ENCODE results near the gene COQ2. TPM values are rescaled to one million over a fixed set of nuclear protein-coding genes. Genes with fewer than 3 reads are reported as not detected.

The COQ2 gene
- total RNA-seq, 6 donors from 2014 or later, result 8.8 to 18.8 (median 15.1) TPM

GRCh38 chr4:83316459-83317165 is 32.0 kb upstream of the COQ2 start:
- no peaks in the 10 kb centered on the region for H3K27me3 ChIP-seq
- ATAC-seq (ENCODE audit: low FRiP score in 2 of 2) (peak; percentile 65 to 70), DNase-seq (peak; percentile 26 to 44)
- no peak overlapping the region for H3K4me3 ChIP-seq
- H3K4me1 ChIP-seq, result peaks cover 0 to 2% (median 0%) of the 10 kb centered on the region in 4 donors
- H3K27ac ChIP-seq, result peak overlapping the region in 3 of 4 donors; percentile 27 to 57 (median 34)
- 76 to 80% methylated on average over 13 of the region's 13 CpGs for WGBS, 2 donors
- H3K36me3 ChIP-seq, result no peaks in the 10 kb centered on the region
- H3K9me3 ChIP-seq, result no peaks in the 10 kb centered on the region
- TF ChIP-seq EP300 (IDR thresholded peaks at IDR 0.05) (no peak), POLR2A (IDR thresholded peaks at IDR 0.05) (no peak), CTCF (IDR thresholded peaks at IDR 0.05) (no peak), POLR2AphosphoS5 (IDR thresholded peaks at IDR 0.05) (no peak)

- TF ChIP-seq EP300 (IDR thresholded peaks at IDR 0.05) (no peak), POLR2A (IDR thresholded peaks at IDR 0.05) (no peak)
- Histone ChIP-seq H3K9me3 (no peaks in the 10 kb centered on the region), H3K4me1 (peaks cover 0 to 2% (median 0%) of the 10 kb centered on the region in 4 donors), H3K27ac (no peak overlapping the region), H3K36me3 (no peaks in the 10 kb centered on the region), H3K27me3 (no peaks in the 10 kb centered on the region), H3K4me3 (no peak overlapping the region)
- 74 to 94% methylated on average over 4 of the region's 4 CpGs for WGBS, 2 donors
- DNase-seq, result no peak
- ATAC-seq (ENCODE audit: low FRiP score in 2 of 2), result no peak
Observed at GRCh38 chr4:83315341-83315870, 30.8 kb upstream of the COQ2 start.

- TF ChIP-seq CTCF (IDR thresholded peaks at IDR 0.05), result no peak
- TF ChIP-seq POLR2AphosphoS5 (IDR thresholded peaks at IDR 0.05), result no peak
- no peak for TF ChIP-seq POLR2A (IDR thresholded peaks at IDR 0.05)
- ATAC-seq (ENCODE audit: low FRiP score in 2 of 2) (no peak), DNase-seq (no peak)
- Histone ChIP-seq H3K9me3 (no peaks in the 10 kb centered on the region), H3K36me3 (no peaks in the 10 kb centered on the region), H3K4me1 (no peaks in the 10 kb centered on the region), H3K27ac (no peak overlapping the region), H3K27me3 (no peaks in the 10 kb centered on the region), H3K4me3 (no peak overlapping the region)
- 71 to 80% methylated on average over 4 of the region's 4 CpGs for WGBS, 2 donors
Observed at GRCh38 chr4:83308672-83309071, 24.1 kb upstream of the COQ2 start.

GRCh38 chr4:83307920-83308319 is 23.3 kb upstream of the COQ2 start:
- no peak for DNase-seq
- Histone ChIP-seq H3K4me3 (no peak overlapping the region), H3K9me3 (no peaks in the 10 kb centered on the region), H3K27ac (no peak overlapping the region), H3K4me1 (no peaks in the 10 kb centered on the region), H3K27me3 (no peaks in the 10 kb centered on the region), H3K36me3 (no peaks in the 10 kb centered on the region)
- no peak for ATAC-seq (ENCODE audit: low FRiP score in 2 of 2)
- TF ChIP-seq POLR2A (IDR thresholded peaks at IDR 0.05) (no peak), POLR2AphosphoS5 (IDR thresholded peaks at IDR 0.05) (no peak), CTCF (IDR thresholded peaks at IDR 0.05) (no peak), EP300 (IDR thresholded peaks at IDR 0.05) (no peak)
- WGBS, 2 donors, result 83 to 86% methylated on average over 7 of the region's 7 CpGs

- Histone ChIP-seq H3K27ac (no peak overlapping the region), H3K36me3 (no peaks in the 10 kb centered on the region), H3K4me3 (no peak overlapping the region), H3K9me3 (no peaks in the 10 kb centered on the region), H3K4me1 (no peaks in the 10 kb centered on the region), H3K27me3 (no peaks in the 10 kb centered on the region)
- TF ChIP-seq CTCF (IDR thresholded peaks at IDR 0.05) (no peak), POLR2AphosphoS5 (IDR thresholded peaks at IDR 0.05) (no peak), POLR2A (IDR thresholded peaks at IDR 0.05) (no peak), EP300 (IDR thresholded peaks at IDR 0.05) (no peak)
- DNase-seq (no peak), ATAC-seq (ENCODE audit: low FRiP score in 2 of 2) (no peak)
- WGBS, 2 donors, result 92% methylated on average over 2 of the region's 2 CpGs
Observed at GRCh38 chr4:83305187-83305586, 20.6 kb upstream of the COQ2 start.
